MM.1S (cell line): ENCODE measurements around the gene SH3RF3.

Experiments used
- CTCF ChIP-seq: fragments of 300-600 bp; sonication (generic); IDR thresholded peaks from 2 replicates; pipeline ENCODE4 v1.5.1; 2016; ENCODE audit warnings: antibody characterized with exemption, low read length, mixed read lengths
- EZH2phosphoT487 ChIP-seq: fragments of 300-600 bp; sonication (generic); IDR thresholded peaks from 2 replicates; pipeline ENCODE4 v1.6.1; 2018; ENCODE audit warnings: antibody characterized with exemption, low read length

- no peak for TF ChIP-seq EZH2phosphoT487
- TF ChIP-seq CTCF, result no peak
Observed at GRCh38 chr2:109230941-109231420, 102.0 kb downstream of the SH3RF3 start.
